Stimulated activated CD8-positive, alpha-beta memory T cell treated with anti-CD3 and anti-CD28 coated beads, Interleukin-15, amount 100 ng/mL, for 24 hours (primary cell): ENCODE measurements around the gene LRRC51.

ENCODE experiments used
- DNase-seq: peaks from one replicate; pipeline ENCODE4 v3.0.0-alpha.2; 2020; ENCODE audit warnings: low read depth

Gene LRRC51

GRCh38 chr11:72080326-72081183 lies at the start of gene LRRC51, which contains the start of gene NUMA1:
Gene LRRC51 (plus strand): TSS chr11:72080850. CDS start chr11:72089084, 8,234 bp downstream.
Gene NUMA1 (minus strand): TSS chr11:72080542. CDS start chr11:72035943, 44,599 bp downstream.
- DNase-seq, result peak; percentile 86

- no peak for DNase-seq
These were observed 44.0 kb upstream of the LRRC51 start for GRCh38 chr11:72036687-72037086.

- no peak for DNase-seq
These were observed 42.9 kb upstream of the LRRC51 start for GRCh38 chr11:72037554-72038311.

- no peak for DNase-seq
These were observed 42.2 kb upstream of the LRRC51 start for GRCh38 chr11:72038491-72038890.

GRCh38 chr11:72039031-72039855 lies 41.4 kb upstream of the LRRC51 start:
- DNase-seq, result no peak

- no peak for DNase-seq
These were observed 40.7 kb upstream of the LRRC51 start for GRCh38 chr11:72039856-72040401.

- DNase-seq, result peak; percentile 42
These were observed 39.9 kb upstream of the LRRC51 start for GRCh38 chr11:72040491-72041363.

GRCh38 chr11:72041364-72042063 lies 39.1 kb upstream of the LRRC51 start:
- DNase-seq, result no peak

GRCh38 chr11:72042064-72042745 lies 38.4 kb upstream of the LRRC51 start:
- no peak for DNase-seq

GRCh38 chr11:72045849-72046248 lies 34.8 kb upstream of the LRRC51 start:
- no peak for DNase-seq

- no peak for DNase-seq
These were observed 31.7 kb upstream of the LRRC51 start for GRCh38 chr11:72048766-72049460.

- DNase-seq, result no peak
These were observed 22.1 kb upstream of the LRRC51 start for GRCh38 chr11:72058416-72059034.

GRCh38 chr11:72061739-72062396 lies 18.8 kb upstream of the LRRC51 start:
- no peak for DNase-seq

GRCh38 chr11:72066855-72067254 lies 13.8 kb upstream of the LRRC51 start:
- DNase-seq, result no peak

GRCh38 chr11:72067266-72067665 lies 13.4 kb upstream of the LRRC51 start:
- no peak for DNase-seq

- DNase-seq, result no peak
These were observed 13.0 kb upstream of the LRRC51 start for GRCh38 chr11:72067676-72068075.

- DNase-seq, result no peak
These were observed 11.4 kb upstream of the LRRC51 start for GRCh38 chr11:72069200-72069599.

- no peak for DNase-seq
These were observed 10.8 kb upstream of the LRRC51 start for GRCh38 chr11:72069787-72070251.
